Measurements from ENCODE around the gene SLMAP. TPM values are rescaled to one million over a fixed set of nuclear protein-coding genes. Genes with fewer than 3 reads are reported as not detected.

The SLMAP gene
- total and polyA plus RNA-seq, 7 experiments from 2014 or later: 20.2 to 77.1 (median 63.4) TPM

DNA sequence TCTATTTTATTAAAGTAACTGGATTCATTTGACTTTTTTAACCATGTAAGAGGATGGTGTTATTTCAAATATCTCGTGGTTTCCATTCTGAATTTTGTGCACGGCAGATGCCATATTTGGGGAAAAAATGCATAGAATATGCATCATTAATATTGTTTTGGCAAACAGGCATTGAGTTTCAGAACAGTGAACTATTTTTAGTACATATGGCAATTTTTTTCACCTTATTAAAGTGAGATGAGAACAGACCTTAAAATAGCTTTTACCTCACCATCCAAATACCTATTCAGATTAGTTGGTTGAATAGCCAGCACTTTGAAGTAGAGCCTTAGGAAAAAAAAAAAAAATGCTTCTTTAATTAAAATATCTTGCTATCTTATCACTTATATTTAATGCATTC, 134.8 kb downstream of the SLMAP start:
- DNase-seq (no peak), ATAC-seq (no peak)
- no peak overlapping the region for H3K27ac ChIP-seq (ENCODE audit: low read depth, low read length)
- Mint-ChIP-seq H3K4me1 (no peaks in the 10 kb centered on the region), H3K4me3 (no peak overlapping the region), H3K27me3 (no peaks in the 10 kb centered on the region), H3K36me3 (peaks cover 8 to 34% (median 18%) of the 10 kb centered on the region in 5 donors), H3K27ac (no peak overlapping the region), H3K9me3 (no peaks in the 10 kb centered on the region)
- H3K4me1 ChIP-seq (ENCODE audit: control insufficient read depth in 2 of 2, insufficient read depth in 2 of 2, low read length in 2 of 2): no peaks in the 10 kb centered on the region
- no peak overlapping the region for H3K4me3 ChIP-seq (ENCODE audit: low read length)
- peaks cover 0 to 3% (median 0%) of the 10 kb centered on the region in 3 experiments for H3K36me3 ChIP-seq (ENCODE audit: control insufficient read depth in 2 of 3, insufficient read depth in 3 of 3, low read length in 3 of 3)
- intact Hi-C loops (cut with micrococcal nuclease): no loop called here
- H3K9me3 ChIP-seq (ENCODE audit: control insufficient read depth in 2 of 3, low read length in 3 of 3): no peaks in the 10 kb centered on the region
- POLR2A ChIA-PET: no interaction called here
- no peaks in the 10 kb centered on the region for H3K27me3 ChIP-seq (ENCODE audit: control insufficient read depth in 2 of 2, insufficient read depth in 2 of 2, low read length in 2 of 2)
- CTCF ChIA-PET: no interaction called here

DNA sequence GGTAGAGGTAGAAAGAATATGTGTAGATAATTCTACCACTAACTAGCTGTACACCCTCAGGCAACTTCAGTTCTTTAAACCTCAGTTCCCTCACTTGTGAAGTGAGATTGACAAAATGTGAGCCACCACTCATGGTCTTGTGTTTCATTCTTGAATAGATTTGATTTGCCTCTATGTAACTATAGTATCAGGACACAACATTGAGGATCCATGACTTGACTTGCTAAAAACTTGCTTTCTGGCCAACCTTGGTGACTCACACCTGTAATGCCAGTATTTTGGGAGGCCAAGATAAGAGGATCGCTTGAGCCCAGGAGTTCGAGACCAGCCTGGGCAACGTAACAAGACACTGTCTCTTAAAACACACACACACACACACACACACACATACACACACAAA, 136.3 kb downstream of the SLMAP start:
- no peaks in the 10 kb centered on the region for H3K27me3 ChIP-seq (ENCODE audit: control insufficient read depth in 2 of 2, insufficient read depth in 2 of 2, low read length in 2 of 2)
- intact Hi-C loops (cut with micrococcal nuclease): no loop called here
- Mint-ChIP-seq H3K36me3 (peaks cover 2 to 37% (median 18%) of the 10 kb centered on the region in 5 donors), H3K4me1 (no peaks in the 10 kb centered on the region), H3K4me3 (no peak overlapping the region), H3K27me3 (no peaks in the 10 kb centered on the region), H3K9me3 (no peaks in the 10 kb centered on the region), H3K27ac (no peak overlapping the region)
- ChIA-PET POLR2A (no interaction called here), CTCF (no interaction called here)
- no peak for DNase-seq
- no peaks in the 10 kb centered on the region for H3K4me1 ChIP-seq (ENCODE audit: control insufficient read depth in 2 of 2, insufficient read depth in 2 of 2, low read length in 2 of 2)
- no peak for ATAC-seq
- H3K4me3 ChIP-seq (ENCODE audit: low read length): no peak overlapping the region
- H3K36me3 ChIP-seq (ENCODE audit: control insufficient read depth in 2 of 3, insufficient read depth in 3 of 3, low read length in 3 of 3): peaks cover 0 to 11% (median 0%) of the 10 kb centered on the region in 3 experiments
- no peak overlapping the region for H3K27ac ChIP-seq (ENCODE audit: low read depth, low read length)
- H3K9me3 ChIP-seq (ENCODE audit: control insufficient read depth in 2 of 3, low read length in 3 of 3): no peaks in the 10 kb centered on the region

GRCh38 chr3:57893156-57893555, 137.0 kb downstream of the SLMAP start:
- H3K27me3 ChIP-seq (ENCODE audit: control insufficient read depth in 2 of 2, insufficient read depth in 2 of 2, low read length in 2 of 2): no peaks in the 10 kb centered on the region
- Mint-ChIP-seq H3K36me3 (peaks cover 0 to 37% (median 18%) of the 10 kb centered on the region in 5 donors), H3K4me3 (no peak overlapping the region), H3K4me1 (no peaks in the 10 kb centered on the region), H3K27me3 (no peaks in the 10 kb centered on the region), H3K27ac (no peak overlapping the region), H3K9me3 (no peaks in the 10 kb centered on the region)
- H3K4me1 ChIP-seq (ENCODE audit: control insufficient read depth in 2 of 2, insufficient read depth in 2 of 2, low read length in 2 of 2): no peaks in the 10 kb centered on the region
- H3K4me3 ChIP-seq (ENCODE audit: low read length): no peak overlapping the region
- H3K9me3 ChIP-seq (ENCODE audit: control insufficient read depth in 2 of 3, low read length in 3 of 3): no peaks in the 10 kb centered on the region
- no peak for DNase-seq
- ChIA-PET POLR2A (interaction anchor here (0.7 kb wide), 1 partner anchor 20 kb away, joined by 3 read pairs; no protein-coding TSS in a partner anchor), CTCF (no interaction called here)
- peaks cover 0 to 11% (median 0%) of the 10 kb centered on the region in 3 experiments for H3K36me3 ChIP-seq (ENCODE audit: control insufficient read depth in 2 of 3, insufficient read depth in 3 of 3, low read length in 3 of 3)
- intact Hi-C loops (cut with micrococcal nuclease): no loop called here
- no peak overlapping the region for H3K27ac ChIP-seq (ENCODE audit: low read depth, low read length)
- no peak for ATAC-seq

GRCh38 chr3:57893668-57894067, 137.6 kb downstream of the SLMAP start:
- DNase-seq: no peak
- H3K27ac Mint-ChIP-seq: no peak overlapping the region
- Histone ChIP-seq H3K4me1 (ENCODE audit: control insufficient read depth in 2 of 2, insufficient read depth in 2 of 2, low read length in 2 of 2) (no peaks in the 10 kb centered on the region), H3K36me3 (ENCODE audit: control insufficient read depth in 2 of 3, insufficient read depth in 3 of 3, low read length in 3 of 3) (peaks cover 0 to 11% (median 0%) of the 10 kb centered on the region in 3 experiments), H3K27me3 (ENCODE audit: control insufficient read depth in 2 of 2, insufficient read depth in 2 of 2, low read length in 2 of 2) (no peaks in the 10 kb centered on the region), H3K9me3 (ENCODE audit: control insufficient read depth in 2 of 3, low read length in 3 of 3) (no peaks in the 10 kb centered on the region), H3K27ac (ENCODE audit: low read depth, low read length) (no peak overlapping the region), H3K4me3 (ENCODE audit: low read length) (no peak overlapping the region)
- H3K4me3 Mint-ChIP-seq: no peak overlapping the region
- H3K36me3 Mint-ChIP-seq: peaks cover 0 to 41% (median 23%) of the 10 kb centered on the region in 5 donors
- ChIA-PET POLR2A (interaction anchor here (0.7 kb wide), 1 partner anchor 19 kb away, joined by 3 read pairs; no protein-coding TSS in a partner anchor), CTCF (no interaction called here)
- no peak for ATAC-seq
- H3K9me3 Mint-ChIP-seq: no peaks in the 10 kb centered on the region
- no peaks in the 10 kb centered on the region for H3K4me1 Mint-ChIP-seq
- no peaks in the 10 kb centered on the region for H3K27me3 Mint-ChIP-seq
- intact Hi-C loops (cut with micrococcal nuclease): no loop called here

DNA sequence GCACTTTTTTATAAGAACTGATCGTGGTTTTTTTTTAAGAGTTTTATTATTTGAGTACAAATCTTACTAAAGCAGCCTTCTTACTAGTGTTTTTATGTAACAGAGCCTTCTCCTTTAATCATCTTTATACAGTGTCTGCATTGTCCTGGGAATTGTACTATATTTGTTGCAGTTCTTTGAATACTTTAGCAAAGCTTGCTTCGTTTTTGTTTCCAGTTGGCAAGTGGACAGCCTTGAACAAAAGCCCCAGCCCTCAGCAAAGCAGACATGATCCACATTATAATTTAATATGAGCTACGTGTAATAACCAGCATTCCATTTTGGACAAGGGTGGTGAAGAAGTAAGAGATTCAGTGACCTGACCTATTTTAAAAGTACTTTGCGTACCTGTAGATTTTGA, 139.9 kb downstream of the SLMAP start:
- ChIA-PET CTCF (no interaction called here), POLR2A (no interaction called here)
- DNase-seq: no peak
- no peak for ATAC-seq
- Mint-ChIP-seq H3K27me3 (no peaks in the 10 kb centered on the region), H3K9me3 (no peaks in the 10 kb centered on the region), H3K27ac (no peak overlapping the region), H3K4me3 (no peak overlapping the region), H3K36me3 (peaks cover 0 to 60% (median 35%) of the 10 kb centered on the region in 5 donors), H3K4me1 (no peaks in the 10 kb centered on the region)
- peaks cover 0 to 18% (median 0%) of the 10 kb centered on the region in 3 experiments for H3K36me3 ChIP-seq (ENCODE audit: control insufficient read depth in 2 of 3, insufficient read depth in 3 of 3, low read length in 3 of 3)
- H3K9me3 ChIP-seq (ENCODE audit: control insufficient read depth in 2 of 3, low read length in 3 of 3): no peaks in the 10 kb centered on the region
- no peak overlapping the region for H3K4me3 ChIP-seq (ENCODE audit: low read length)
- H3K27me3 ChIP-seq (ENCODE audit: control insufficient read depth in 2 of 2, insufficient read depth in 2 of 2, low read length in 2 of 2): no peaks in the 10 kb centered on the region
- H3K4me1 ChIP-seq (ENCODE audit: control insufficient read depth in 2 of 2, insufficient read depth in 2 of 2, low read length in 2 of 2): no peaks in the 10 kb centered on the region
- no peak overlapping the region for H3K27ac ChIP-seq (ENCODE audit: low read depth, low read length)
- intact Hi-C loops (cut with micrococcal nuclease): no loop called here

GRCh38 chr3:57896691-57897090, 140.6 kb downstream of the SLMAP start:
- peaks cover 0 to 19% (median 0%) of the 10 kb centered on the region in 3 experiments for H3K36me3 ChIP-seq (ENCODE audit: control insufficient read depth in 2 of 3, insufficient read depth in 3 of 3, low read length in 3 of 3)
- CTCF ChIA-PET: no interaction called here

DNA sequence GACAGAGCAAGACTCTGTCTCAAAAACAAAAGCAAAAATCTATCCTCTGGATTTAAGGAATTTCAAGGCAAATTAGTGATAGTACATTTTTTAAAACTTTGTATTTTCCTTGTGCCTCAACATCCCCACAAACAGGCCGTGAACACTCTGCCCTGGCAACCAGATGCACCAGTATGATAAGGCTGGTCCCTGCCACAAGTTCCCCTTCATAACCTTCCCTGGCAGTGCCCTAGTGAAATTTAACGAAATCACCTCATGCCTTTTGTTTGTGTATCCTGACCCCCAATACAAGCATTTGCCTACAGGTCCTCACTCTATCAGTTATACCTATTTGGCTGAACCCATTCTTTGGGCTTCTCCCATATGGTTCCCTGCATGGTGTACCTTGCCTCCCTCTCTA, 144.7 kb downstream of the SLMAP start:
- Mint-ChIP-seq H3K9me3 (no peaks in the 10 kb centered on the region), H3K27ac (no peak overlapping the region), H3K36me3 (peaks cover 3 to 67% (median 46%) of the 10 kb centered on the region in 5 donors), H3K4me1 (peaks cover 0 to 2% (median 0%) of the 10 kb centered on the region in 7 donors), H3K27me3 (no peaks in the 10 kb centered on the region), H3K4me3 (no peak overlapping the region)
- Histone ChIP-seq H3K27me3 (ENCODE audit: control insufficient read depth in 2 of 2, insufficient read depth in 2 of 2, low read length in 2 of 2) (no peaks in the 10 kb centered on the region), H3K4me1 (ENCODE audit: control insufficient read depth in 2 of 2, insufficient read depth in 2 of 2, low read length in 2 of 2) (no peaks in the 10 kb centered on the region), H3K9me3 (ENCODE audit: control insufficient read depth in 2 of 3, low read length in 3 of 3) (no peaks in the 10 kb centered on the region), H3K27ac (ENCODE audit: low read depth, low read length) (no peak overlapping the region), H3K4me3 (ENCODE audit: low read length) (no peak overlapping the region), H3K36me3 (ENCODE audit: control insufficient read depth in 2 of 3, insufficient read depth in 3 of 3, low read length in 3 of 3) (peaks cover 0 to 19% (median 0%) of the 10 kb centered on the region in 3 experiments)
- ATAC-seq (no peak), DNase-seq (no peak)
- ChIA-PET POLR2A (no interaction called here), CTCF (no interaction called here)
- intact Hi-C loops (cut with micrococcal nuclease): no loop called here

More at GRCh38 chr3:57896691-57897090, 140.6 kb downstream of the SLMAP start:
- Histone ChIP-seq H3K9me3 (ENCODE audit: control insufficient read depth in 2 of 3, low read length in 3 of 3) (no peaks in the 10 kb centered on the region), H3K4me1 (ENCODE audit: control insufficient read depth in 2 of 2, insufficient read depth in 2 of 2, low read length in 2 of 2) (no peaks in the 10 kb centered on the region), H3K27me3 (ENCODE audit: control insufficient read depth in 2 of 2, insufficient read depth in 2 of 2, low read length in 2 of 2) (no peaks in the 10 kb centered on the region), H3K4me3 (ENCODE audit: low read length) (no peak overlapping the region), H3K27ac (ENCODE audit: low read depth, low read length) (no peak overlapping the region)
- Mint-ChIP-seq H3K27ac (no peak overlapping the region), H3K9me3 (no peaks in the 10 kb centered on the region), H3K27me3 (no peaks in the 10 kb centered on the region), H3K4me3 (no peak overlapping the region), H3K4me1 (no peaks in the 10 kb centered on the region), H3K36me3 (peaks cover 3 to 66% (median 41%) of the 10 kb centered on the region in 5 donors)
- intact Hi-C loops (cut with micrococcal nuclease): no loop called here
- POLR2A ChIA-PET: no interaction called here
- ATAC-seq (no peak), DNase-seq (no peak)

Measured in naive thymus-derived CD4-positive, alpha-beta T cell (primary cell).